HG03439 (cell line): ENCODE data around the gene LOXL1.

Experiments used
- ATAC-seq: cut with Tn5 transposase; IDR thresholded peaks from one replicate; pipeline ENCODE4 v1.9.1; 2021; ENCODE audit warnings: mild to moderate bottlenecking, moderate library complexity; ENCODE audit not compliant: unreplicated experiment

LOXL1 gene

GRCh38 chr15:73921254-73921925 is 4.9 kb upstream of the LOXL1 start:
- ATAC-seq = no peak

- ATAC-seq = no peak
Measured at GRCh38 chr15:73922186-73923151, 3.8 kb upstream of the LOXL1 start.

GRCh38 chr15:73923156-73923487 is 3.1 kb upstream of the LOXL1 start:
- no peak for ATAC-seq

GRCh38 chr15:73923488-73924164 is 2.6 kb upstream of the LOXL1 start:
- ATAC-seq = no peak

- ATAC-seq = no peak
Measured at GRCh38 chr15:73924171-73924921, 1.9 kb upstream of the LOXL1 start.

GRCh38 chr15:73925848-73926218 is 429 bp upstream of the LOXL1 start:
- ATAC-seq = no peak

GRCh38 chr15:73927003-73927475 is 777 bp downstream of the LOXL1 start:
- no peak for ATAC-seq

GRCh38 chr15:73927476-73928240 is 1.4 kb downstream of the LOXL1 start:
- no peak for ATAC-seq

- no peak for ATAC-seq
Measured at GRCh38 chr15:73928241-73928579, 1.9 kb downstream of the LOXL1 start.

GRCh38 chr15:73928971-73929627 is 2.8 kb downstream of the LOXL1 start:
- no peak for ATAC-seq

- ATAC-seq = no peak
Measured at GRCh38 chr15:73930371-73930770, 4.1 kb downstream of the LOXL1 start.

GRCh38 chr15:73930790-73931281 is 4.6 kb downstream of the LOXL1 start:
- no peak for ATAC-seq

- no peak for ATAC-seq
Measured at GRCh38 chr15:73931441-73931840, 5.2 kb downstream of the LOXL1 start.

GRCh38 chr15:73932381-73933191 is 6.3 kb downstream of the LOXL1 start:
- ATAC-seq = no peak

- no peak for ATAC-seq
Measured at GRCh38 chr15:73934281-73934680, 8.0 kb downstream of the LOXL1 start.

- no peak for ATAC-seq
Measured at GRCh38 chr15:73935547-73935946, 9.3 kb downstream of the LOXL1 start.

GRCh38 chr15:73936181-73936580 is 9.9 kb downstream of the LOXL1 start:
- no peak for ATAC-seq

GRCh38 chr15:73936588-73937290 is 10.5 kb downstream of the LOXL1 start:
- ATAC-seq = no peak
